GM18909 (cell line): ENCODE measurements around the gene NODAL.
A peak's percentile ranks its signal among the peaks of the same experiment; 100 is the strongest.

Experiments
- ATAC-seq: cut with Tn5 transposase; IDR thresholded peaks from one replicate; pipeline ENCODE4 v1.9.1; 2021; ENCODE audit warnings: mild to moderate bottlenecking; ENCODE audit not compliant: unreplicated experiment, poor library complexity

Gene NODAL

GRCh38 chr10:70435241-70436085 is 6.0 kb downstream of the NODAL start:
- no peak for ATAC-seq

- ATAC-seq, result no peak
Measured at GRCh38 chr10:70433581-70434280, 7.8 kb downstream of the NODAL start.

- ATAC-seq, result no peak
Measured at GRCh38 chr10:70432561-70433263, 8.8 kb downstream of the NODAL start.

GRCh38 chr10:70432101-70432500 is 9.4 kb downstream of the NODAL start:
- no peak for ATAC-seq

- no peak for ATAC-seq
Measured at GRCh38 chr10:70430493-70431445, 10.7 kb downstream of the NODAL start.

- ATAC-seq, result no peak
Measured at GRCh38 chr10:70426823-70427222, 14.7 kb downstream of the NODAL start.

GRCh38 chr10:70425096-70425495 is 16.4 kb downstream of the NODAL start:
- no peak for ATAC-seq

GRCh38 chr10:70424320-70424719 is 17.2 kb downstream of the NODAL start:
- ATAC-seq, result no peak

- ATAC-seq, result no peak
Measured at GRCh38 chr10:70418713-70419112, 22.8 kb downstream of the NODAL start.

GRCh38 chr10:70418229-70418628 is 23.3 kb downstream of the NODAL start:
- no peak for ATAC-seq

- ATAC-seq, result no peak
Measured at GRCh38 chr10:70417568-70417967, 23.9 kb downstream of the NODAL start.

- no peak for ATAC-seq
Measured at GRCh38 chr10:70412356-70412755, 29.1 kb downstream of the NODAL start.

- no peak for ATAC-seq
Measured at GRCh38 chr10:70410608-70411007, 30.9 kb downstream of the NODAL start.

GRCh38 chr10:70409772-70410171 is 31.7 kb downstream of the NODAL start:
- no peak for ATAC-seq

GRCh38 chr10:70405037-70405824 is 36.2 kb downstream of the NODAL start:
- no peak for ATAC-seq

GRCh38 chr10:70404787-70405036 is 36.8 kb downstream of the NODAL start:
- ATAC-seq, result no peak

- ATAC-seq, result peak; percentile 83
Measured at GRCh38 chr10:70404036-70404786, 37.3 kb downstream of the NODAL start, which contains the start of gene EIF4EBP2. TSS of gene EIF4EBP2 (plus strand) at chr10:70404145. CDS start at chr10:70404402, 257 bp downstream.

GRCh38 chr10:70403483-70404035 is 37.9 kb downstream of the NODAL start:
- ATAC-seq, result peak; percentile 6
